D341Med (cell line): ENCODE results near the gene RHEBL1.
"Not testable (repeated sequence)": the region's sequence is repeated elsewhere in the genome, so short reads cannot be mapped to it uniquely, and the experiment has no call there.

ENCODE experiments used
- DNase-seq: peaks from one replicate; pipeline ENCODE4 v3.0.0; 2012; ENCODE audit warnings: low spot score

RHEBL1 gene

DNA sequence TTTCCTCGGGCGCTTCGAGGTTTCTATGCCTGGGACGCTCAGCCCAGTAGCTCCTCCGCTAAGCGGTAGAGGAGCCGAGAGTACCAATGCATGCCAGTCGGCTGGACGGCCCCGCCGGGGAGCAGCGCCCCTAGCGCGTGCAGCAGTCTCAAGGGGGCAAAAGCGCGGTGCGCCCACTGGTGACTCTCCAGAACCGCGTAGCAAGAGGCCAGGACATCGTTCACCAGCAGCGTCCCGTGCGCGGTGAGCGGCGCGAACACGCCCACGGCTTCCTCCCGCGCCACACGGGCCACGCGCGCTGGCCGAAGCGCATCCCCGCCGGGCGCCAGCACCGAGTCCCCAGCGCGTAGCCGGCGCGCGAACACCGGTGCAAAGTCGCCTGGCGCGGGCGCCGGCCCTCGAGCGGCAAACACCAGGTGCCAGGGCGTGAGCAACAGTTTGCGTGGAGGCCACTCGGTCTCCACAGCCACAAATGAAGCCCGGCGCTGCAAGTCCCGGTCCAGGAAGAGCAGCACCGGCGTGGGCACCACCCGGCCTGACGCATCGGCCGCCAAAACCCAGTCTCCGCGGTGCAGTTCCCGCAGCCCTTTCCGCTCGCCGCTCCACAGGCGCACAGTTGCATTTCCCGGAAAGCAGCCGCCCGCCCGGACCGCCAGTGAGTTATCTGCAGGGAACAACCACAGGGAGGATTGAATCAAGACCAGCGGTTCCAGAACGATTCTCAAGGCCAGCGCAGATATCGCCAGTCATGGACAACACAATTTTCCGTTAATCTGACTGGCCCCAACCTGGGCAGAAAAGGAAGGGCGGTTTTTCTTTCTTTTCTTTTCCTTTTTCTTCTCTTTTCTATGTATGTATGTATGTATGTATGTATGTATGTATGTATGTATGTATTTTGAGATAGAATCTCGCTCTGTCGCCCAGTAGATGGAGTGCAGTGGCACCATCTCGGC is 20.3 kb upstream of the RHEBL1 start:
- DNase-seq = no peak

DNA sequence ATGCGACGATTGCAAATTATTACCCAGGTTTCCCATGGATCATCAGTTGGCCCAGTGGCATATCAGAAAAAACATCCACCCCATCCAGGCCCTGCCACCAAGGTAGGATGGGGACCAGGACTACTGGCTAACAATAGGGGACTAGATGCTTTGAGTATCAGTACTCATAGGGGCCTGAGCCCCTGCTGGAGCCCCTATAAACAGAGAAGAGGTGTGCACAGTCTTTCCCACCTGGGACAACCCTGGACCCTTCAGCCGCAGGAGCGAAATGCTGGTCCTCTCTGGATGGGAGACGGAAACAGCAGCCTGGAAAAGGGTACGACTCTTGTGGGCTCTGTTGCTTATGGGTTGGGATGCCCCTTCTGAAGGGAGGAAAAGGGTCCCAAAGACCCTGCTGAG is 19.2 kb upstream of the RHEBL1 start:
- DNase-seq = no peak

DNA sequence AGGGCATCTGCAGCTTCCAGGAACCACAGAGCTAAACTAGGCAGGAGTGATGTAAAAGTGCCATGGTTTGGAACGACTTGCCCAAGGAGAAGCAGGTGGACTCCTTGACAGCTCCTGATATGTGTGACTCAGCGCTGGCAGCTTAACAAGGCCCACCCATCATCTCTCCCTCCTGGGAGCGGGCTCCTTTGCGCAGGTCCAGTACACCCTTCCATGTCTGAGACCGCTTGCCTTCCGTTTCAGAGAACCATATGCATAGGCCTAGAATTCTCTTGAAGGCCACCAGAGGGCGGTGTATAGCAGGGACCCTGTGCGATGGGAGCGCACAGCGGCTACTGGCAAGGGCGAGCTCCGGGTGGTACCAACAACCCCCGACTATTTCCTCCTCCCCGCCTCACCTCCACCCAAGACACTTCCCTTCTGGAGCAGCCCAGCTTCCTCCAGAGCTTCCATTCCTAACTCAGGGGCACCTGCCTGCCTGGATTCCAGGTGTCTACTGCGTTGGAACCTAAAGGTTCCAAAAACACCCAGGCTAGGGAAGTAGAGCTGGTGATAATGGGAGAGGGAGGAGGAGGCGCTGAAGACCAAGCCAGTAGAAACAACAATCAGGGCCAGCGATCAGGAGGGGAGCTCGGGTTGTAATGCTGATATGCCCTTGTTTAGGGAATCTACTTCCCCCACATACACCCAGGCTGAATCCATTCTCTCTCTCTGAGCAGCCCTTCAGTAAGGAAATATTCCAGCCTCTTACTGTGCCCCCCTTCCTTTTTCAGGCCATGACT is 18.6 kb upstream of the RHEBL1 start:
- peak; percentile 88 for DNase-seq

DNA sequence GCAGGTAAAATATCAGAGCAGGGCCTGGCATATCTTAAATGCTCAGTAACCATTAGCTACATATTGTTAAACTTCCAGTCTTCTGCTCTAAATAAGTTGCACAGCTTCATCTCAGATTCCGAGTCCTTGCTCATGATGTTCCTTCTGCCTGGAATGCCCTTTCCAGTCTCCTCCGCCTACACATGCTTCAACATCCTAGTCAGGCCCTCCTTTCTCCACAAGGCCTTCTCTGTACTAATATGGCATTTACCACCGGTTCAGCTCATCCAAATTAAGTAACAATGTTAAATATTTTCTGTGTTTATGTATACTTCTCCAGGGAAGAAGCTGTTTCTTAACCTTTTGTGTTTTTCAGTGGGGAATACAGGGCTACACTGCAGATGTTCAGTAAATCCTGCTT is 16.3 kb upstream of the RHEBL1 start:
- DNase-seq = no peak

DNA sequence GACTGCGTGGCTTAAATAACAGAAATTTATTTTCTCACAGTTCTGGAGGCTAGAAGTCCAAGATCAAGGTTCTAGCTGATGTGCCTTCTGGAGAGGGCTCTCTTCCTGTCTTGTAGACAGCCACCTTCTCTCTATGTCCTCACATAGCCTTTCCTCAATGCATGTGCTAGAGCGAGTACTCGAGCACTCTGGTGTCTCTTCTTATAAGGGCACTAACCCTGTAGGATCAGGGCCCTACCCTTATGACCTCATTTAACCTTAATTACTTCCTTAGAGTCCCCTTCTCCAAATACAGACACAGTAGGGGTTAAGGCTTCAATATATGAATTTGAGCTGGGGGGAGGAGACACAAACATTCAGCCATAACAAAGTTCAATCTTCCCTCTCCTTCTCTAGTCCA is 14.7 kb upstream of the RHEBL1 start:
- DNase-seq = no peak

DNA sequence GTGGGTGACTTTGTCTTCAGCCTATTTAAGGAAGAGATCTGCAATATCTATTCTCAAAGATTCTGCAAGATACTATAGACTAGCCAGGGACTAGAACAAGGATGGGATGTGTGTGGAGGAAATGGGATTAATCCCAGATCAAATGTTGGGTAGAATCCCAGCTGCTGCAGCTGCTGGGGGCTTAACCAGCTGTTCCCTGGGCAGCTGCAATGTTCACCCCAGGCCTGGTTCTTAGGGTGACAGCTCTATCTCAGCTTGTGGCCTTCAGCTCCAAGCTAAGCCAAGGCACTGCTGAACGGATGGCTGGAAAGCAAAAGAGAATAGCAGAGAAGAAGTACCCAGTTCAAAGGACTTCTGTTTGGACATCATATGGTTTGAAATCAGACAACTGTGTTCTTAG is 10.0 kb upstream of the RHEBL1 start:
- no peak for DNase-seq

DNA sequence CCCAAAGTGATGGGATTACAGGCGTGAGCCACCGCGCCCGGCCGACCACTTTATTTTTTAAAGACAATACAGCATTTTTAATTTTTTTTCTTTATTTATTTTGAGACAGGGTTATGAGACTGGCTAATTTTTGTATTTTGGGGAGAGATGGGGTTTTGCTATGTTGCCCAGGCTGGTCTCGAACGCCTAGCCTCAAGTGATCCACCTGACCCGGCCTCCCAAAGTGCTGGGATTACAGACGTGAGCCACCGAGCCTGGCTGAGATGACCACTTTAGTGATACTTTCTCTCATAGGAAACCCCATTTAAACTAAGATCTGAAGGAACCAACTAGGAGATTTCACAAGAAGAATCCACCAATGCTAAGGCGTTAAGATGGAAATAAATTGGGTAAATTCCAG is 1.2 kb upstream of the RHEBL1 start:
- no peak for DNase-seq

DNA sequence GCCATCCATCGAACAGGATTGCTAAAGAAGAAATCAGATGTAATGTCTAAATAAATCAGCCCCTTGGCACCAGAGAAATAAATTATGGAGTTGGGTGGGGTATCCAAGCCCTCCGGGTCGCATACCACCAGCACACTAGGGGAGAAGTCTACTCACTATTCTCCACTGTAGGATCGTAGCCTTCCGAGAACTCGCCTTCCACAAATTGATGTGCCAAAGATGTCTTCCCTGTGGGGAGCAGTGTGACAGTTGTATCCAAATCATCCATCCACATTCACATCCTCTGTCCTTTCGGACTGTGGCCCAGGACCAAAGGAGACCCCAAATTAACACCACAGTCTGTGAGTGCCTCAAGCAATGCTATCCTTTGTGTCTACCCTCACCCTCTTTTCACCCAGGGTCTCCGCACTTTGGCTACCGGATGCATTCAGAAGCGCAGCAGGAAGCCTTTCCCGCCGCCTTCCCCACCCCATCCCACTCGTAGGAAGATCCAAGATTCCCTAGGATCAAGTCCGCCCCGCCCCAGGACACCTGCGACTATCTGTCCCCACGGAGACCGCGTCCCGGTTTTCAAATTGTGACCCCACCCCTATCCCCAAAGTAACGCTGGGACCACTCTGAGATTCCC is 786 bp downstream of the RHEBL1 start:
- DNase-seq = peak; percentile 44

DNA sequence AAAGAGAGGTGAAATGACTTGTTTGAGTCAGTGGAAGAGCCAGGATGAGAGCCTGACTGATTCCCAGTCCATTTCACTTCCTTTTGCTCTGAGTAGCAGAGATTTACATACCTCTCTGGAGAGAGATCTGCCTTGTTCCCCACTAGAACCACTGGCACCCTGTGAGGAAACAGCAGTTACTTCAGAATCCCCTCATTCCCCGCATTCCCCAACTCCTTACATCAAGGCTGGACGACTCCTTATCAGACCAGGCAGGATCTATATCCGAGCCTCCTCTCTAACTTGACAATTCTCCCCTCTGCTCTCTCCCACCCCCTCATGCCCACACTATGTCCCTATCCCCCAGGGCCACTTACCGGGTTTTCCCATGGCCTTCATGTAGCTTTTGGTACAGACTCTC is 3.7 kb downstream of the RHEBL1 start:
- DNase-seq = no peak

DNA sequence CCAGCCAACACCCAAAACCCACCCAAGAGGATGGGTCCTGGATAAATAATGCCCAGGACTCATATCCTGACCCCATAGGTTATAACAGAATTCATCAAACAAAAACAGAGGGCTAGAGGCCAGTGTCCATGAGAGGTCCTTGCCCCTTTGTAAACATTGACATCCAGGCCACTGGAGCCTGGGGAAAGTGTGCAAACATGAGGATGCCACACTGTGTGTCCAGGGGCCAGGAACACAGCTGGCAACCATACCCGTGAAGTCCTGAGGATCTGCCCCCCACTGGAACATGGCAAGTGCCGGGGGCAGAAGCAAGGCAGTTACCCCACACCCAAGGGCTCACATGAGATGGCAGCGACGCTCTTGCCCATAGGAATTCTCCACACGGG is 5.0 kb downstream of the RHEBL1 start:
- no peak for DNase-seq

DNA sequence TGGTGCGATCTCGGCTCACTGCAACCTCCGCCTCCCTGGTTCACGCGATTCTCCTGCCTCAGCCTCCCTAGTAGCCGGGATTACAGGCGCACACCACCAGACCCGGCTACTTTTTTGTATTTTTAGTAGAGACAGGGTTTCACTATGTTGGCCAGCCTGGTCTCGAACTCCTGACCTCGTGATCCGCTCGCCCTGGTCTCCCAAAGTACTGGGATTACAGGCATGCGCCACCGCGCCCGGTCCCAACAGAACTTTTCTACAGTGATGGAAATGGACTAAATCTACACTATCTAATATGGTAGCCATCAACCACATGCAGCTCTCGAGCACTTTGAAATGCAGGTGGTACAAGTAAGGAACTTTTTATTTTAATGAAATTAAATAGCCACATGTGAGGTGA is 7.9 kb downstream of the RHEBL1 start:
- not testable (repeated sequence) for DNase-seq

DNA sequence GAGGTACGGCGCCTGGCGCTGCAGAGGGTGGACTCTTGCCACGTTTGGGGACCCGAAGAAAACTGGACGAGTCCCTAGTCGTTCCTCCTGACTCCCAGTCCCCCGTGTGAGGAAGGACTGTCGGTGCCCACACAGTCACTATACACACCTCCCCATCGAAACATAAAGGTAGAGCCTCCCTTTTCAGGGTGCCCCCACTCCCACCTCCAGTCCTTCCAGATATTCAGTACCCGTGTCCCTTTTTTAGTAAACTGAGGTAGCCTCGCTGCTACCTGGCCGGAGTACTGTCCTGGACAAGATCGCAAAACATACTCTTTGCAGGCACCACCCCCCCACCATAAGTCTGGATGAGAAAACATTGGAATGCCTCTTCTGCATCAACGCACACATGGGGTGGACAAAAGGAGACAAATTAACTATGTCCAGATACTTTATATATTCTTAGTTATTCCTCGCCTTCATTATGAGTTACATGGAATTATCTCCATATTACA is 8.6 kb downstream of the RHEBL1 start:
- DNase-seq = no peak

DNA sequence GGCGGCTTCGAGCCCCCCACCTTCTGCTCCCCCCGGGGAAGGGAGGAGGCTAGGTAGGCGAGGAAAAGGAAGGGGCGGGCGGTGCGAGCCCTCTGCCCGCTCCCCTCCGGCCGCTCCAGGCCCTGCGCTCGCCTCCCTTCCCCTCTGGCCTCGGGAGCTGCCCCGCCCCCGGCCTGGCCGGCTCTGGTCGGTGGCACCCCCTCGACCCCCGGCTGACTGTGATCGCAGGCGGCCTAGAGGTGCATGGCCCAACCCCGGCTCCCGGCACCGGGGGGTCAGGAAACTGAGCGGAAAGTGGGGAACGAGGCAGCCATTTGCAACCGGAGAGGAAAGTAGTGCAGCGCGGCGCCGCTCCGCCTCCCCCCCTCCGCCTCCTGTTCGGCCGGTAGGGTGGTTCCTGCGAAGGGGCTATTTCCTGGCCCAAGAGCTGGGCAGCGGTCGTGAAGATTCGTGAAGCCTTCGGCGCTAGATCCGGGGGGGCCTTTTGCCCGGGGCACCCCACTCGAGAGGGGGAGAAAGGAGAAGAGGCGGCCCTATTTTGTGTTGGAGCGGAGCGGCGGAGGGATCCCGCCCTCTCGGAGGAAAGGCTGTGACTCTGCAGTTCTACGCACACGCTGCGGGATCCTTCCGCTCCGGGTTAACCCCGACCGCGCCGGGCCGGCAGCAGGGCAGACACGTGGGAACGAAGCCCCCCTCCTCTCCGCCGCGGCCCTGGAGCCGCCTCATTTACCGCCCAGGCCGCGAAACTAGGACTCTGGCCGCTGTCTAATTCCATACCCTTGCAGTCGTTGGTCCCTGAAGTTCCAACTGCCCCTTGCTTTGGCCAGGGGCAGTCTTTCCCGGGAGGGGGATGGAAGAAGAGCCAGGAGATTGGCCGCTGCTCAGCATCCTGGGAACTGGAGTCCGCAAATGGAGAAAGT is 9.3 kb downstream of the RHEBL1 start, which contains the start of gene KMT2D:
Gene KMT2D, minus strand, starts transcription at position 558 of the 920 bp plus-strand sequence. CDS start 5,470 bp downstream, outside the sequence.
- DNase-seq = peak; percentile 94

DNA sequence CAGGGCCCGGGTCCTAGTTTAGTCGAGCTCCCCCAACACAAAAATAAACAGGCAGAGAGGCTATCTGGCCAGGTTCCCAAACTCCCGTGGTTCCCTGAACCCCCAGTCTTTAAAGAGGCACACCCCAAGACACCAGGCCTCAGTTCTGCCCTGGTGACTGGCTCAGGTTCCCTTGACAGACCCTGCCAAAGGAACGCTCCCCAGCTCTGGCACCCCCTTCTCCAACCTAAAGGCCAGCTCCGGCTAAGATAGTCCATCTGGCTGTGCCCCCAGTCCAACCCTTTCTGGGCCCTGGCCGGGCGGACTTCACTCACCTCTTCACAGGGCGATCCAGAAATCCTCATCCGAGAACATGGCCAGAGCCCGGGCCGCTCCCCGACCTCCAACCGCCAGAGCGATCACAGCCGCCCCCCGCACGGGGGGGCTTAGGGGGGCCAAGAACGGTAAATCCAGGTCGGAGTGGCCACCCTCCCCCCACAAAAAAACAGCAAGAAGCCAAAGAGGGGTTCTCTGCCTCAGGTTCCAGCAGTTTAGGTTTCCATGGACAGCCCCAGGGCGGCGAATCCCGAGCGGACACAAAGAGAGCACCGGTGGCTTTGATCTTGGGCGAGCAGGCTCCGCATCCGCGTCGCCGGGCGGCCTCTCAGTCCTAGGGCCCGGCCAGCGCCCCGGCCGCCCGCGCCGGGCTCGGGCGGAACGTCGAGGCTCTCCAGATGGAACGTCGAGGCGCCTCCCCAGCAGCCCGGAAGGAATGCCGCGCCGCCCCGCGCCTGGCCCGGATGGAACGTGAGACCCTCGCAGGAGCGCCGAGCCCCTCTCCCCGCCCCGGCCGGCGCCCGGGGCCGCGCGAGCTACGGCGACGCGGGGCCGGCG is 10.2 kb downstream of the RHEBL1 start:
- DNase-seq = peak; percentile 45

DNA sequence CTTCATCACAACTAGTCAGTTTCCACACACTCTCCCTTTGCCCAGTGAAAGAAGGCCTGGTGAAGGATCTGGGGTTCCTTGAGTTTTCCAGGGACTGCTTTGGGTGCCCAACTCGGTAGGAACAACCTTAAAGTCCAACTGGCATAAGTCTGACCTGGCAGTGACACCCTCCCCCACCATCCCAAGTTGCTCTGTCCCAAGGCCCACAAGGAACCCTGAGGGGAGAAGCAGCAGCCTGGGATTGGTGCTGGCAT is 10.8 kb downstream of the RHEBL1 start:
- DNase-seq = peak; percentile 43

DNA sequence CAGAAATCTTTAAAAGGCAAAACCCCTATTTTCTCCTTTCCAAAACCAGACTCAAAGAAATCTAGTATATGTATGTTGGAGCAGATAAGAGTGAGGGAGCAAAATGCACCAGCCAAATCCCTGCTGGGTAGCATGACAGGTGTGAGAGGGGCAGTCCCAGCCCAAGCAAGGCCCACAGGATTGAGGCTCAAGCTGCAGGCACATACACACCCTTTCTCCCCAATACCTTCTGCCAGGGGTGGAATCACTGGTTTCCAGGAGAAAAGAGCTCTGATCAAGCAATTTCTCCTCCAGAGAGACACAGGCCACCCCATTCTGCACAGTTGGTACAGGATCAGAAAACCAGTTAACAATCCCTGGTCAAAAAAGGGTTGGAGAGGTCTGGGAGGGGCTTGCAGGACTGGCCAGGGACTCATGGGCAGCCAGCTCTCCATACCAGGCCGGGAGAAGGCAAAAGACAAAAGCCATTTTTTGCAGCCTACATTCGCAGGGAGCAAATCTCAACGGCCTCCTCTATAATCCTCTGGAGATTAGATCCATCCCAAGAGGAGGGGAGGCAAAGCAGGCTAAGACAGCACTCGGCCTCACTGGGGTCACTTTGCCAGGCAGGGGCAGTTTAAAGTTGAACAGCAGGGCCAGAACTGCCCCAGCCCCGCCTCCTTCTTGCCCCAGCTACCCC is 11.3 kb downstream of the RHEBL1 start:
- DNase-seq = peak; percentile 76

DNA sequence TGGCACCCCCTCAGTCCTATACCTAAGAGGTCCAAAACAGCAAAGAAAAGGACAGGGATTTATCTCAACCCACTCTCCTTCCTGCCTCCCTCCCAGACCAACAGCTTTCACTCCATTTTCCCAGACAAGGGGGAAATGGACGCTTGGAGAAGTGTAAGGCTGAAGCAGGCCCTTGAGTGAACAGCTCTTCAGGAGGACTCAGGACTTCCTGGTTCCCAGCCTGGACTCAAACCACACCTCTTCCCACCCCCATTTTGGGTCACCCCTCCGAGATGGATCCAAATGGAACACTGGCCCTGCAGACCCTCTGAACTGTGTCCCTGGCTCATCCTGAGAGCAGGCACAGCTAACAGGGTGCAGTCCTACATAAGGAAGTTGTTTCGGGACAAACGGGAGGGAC is 11.9 kb downstream of the RHEBL1 start:
- DNase-seq = no peak

DNA sequence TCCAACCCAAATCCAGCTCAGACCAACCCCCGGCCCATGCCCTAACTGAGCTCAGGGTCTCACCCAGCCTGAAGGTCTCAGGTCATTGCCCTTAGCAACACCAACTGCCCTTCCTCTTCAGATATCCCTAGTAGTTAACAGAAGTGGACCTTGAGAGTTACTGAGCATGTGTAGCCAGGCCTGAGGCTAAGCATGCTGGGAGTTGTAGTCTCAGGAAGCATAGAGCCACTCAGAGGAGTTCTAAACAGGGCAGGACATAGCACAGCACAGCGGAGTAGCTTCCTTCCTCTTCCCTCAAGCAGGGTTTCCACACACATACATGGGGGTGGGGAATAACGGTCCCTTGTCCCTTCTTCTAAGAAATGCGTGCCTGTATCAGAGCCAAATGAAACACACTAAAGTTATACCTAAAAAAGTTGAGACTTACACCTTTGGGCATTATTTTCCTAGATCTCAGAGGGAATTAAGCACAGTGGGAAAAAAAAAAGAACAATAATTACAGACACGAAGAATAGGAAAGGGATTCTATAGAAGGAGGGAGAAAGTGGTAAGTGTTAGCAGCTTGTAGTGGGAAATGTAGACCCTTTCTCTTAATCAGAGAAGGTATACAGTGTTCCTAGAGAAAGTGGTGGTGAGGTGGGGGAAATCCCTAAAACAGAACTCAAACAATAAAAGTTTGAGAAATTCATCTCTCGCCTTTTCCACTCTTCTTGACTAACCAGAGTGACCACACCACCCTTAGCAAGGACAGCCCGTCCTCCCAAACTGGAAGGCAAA is 13.6 kb downstream of the RHEBL1 start:
- peak; percentile 74 for DNase-seq

DNA sequence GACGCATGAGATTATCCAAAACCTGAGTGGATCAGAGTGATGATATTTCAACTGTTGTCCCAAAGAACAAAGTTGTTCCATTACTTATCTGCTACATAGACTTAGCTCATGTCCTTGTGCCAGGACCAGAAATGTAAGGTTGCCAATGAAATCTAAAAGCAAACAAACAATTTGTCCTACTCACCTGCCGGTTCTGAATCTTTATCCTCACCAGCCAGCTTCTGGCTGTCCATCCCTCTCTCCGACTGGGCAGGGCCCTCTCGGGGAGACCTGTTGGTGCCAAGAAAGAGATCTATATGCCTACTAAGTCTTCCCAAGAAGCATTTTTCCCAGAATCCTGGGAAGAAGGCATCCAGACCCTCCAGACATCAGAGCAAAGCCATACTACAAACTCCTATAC is 14.7 kb downstream of the RHEBL1 start:
- no peak for DNase-seq
